K562 (cell line): ENCODE results near the gene ARHGEF38. TPM values are rescaled to one million over a fixed set of nuclear protein-coding genes. Genes with fewer than 3 reads are reported as not detected.

Experiments used
- CBFB ChIP-seq: sonication (generic); formaldehyde crosslinking; IDR thresholded peaks from 2 replicates; pipeline ENCODE4 v1.4.0; 2020; ENCODE audit warnings: mild to moderate bottlenecking, missing genetic modification reagents
- GATAD2B ChIP-seq: fragments of 450-650 bp; IDR thresholded peaks from 2 replicates; pipeline ENCODE4 v1.6.1; 2017; ENCODE audit warnings: mild to moderate bottlenecking, borderline replicate concordance
- KLF13 ChIP-seq: fragments of 450-650 bp; IDR thresholded peaks from 2 replicates; pipeline ENCODE4 v1.6.1; 2016; ENCODE audit warnings: missing genetic modification characterization, low read depth, mild to moderate bottlenecking, missing compliant biosample characterization, moderate library complexity, borderline replicate concordance
- MEF2A ChIP-seq: IDR thresholded peaks from 2 replicates; pipeline ENCODE4 v1.6.1; 2011; ENCODE audit warnings: low read depth, mild to moderate bottlenecking, low read length, moderate library complexity; ENCODE audit not compliant: control insufficient read depth
- RB1 ChIP-seq: fragments of 450-650 bp; IDR thresholded peaks from 2 replicates; pipeline ENCODE4 v1.6.1; 2017; ENCODE audit warnings: low read depth, mild to moderate bottlenecking
- RBM22 ChIP-seq: fragments of 200-400 bp; formaldehyde crosslinking; IDR thresholded peaks from 2 replicates; pipeline ENCODE4 v1.6.1; 2018; ENCODE audit warnings: low read length, low read depth; ENCODE audit not compliant: poor library complexity, severe bottlenecking
- polyA plus RNA-seq, 8 experiments: library from polyadenylated mRNA; depleted of rRNA in 4 of 8; stranded (reverse) in 5 of 8; unstranded in 3 of 8; fragments of >200 nt; fragmentation: Nextera tagmentation in 2 of 8; fragmentation: Illumina TruSeq in 1 of 8; extraction: Ambion mirVana in 2 of 8; extraction: Trizol in 1 of 8; gene quantifications; 2 replicates each; pipeline versions ENCODE4 v1.2.1 to v1.2.3, GENCODE V29; 2011 to 2014; ENCODE audit warnings: inconsistent platforms in 1 of 8, missing spikeins in 1 of 8
- total RNA-seq, 7 experiments: library from RNA; depleted of rRNA in 6 of 7; stranded (reverse); fragments of >200 nt in 6 of 7; fragmentation: Illumina TruSeq in 2 of 7; extraction: Trizol in 2 of 7; gene quantifications; 2 replicates each; pipeline versions ENCODE4 v1.2.1 to v1.2.3, GENCODE V29; 2011 to 2021; ENCODE audit warnings: low replicate concordance in 1 of 7
- TF ChIP-seq, protein P1 (sequence below), 2 experiments: fragments of 450-650 bp; formaldehyde crosslinking in 1 of 2; IDR thresholded peaks; 2 replicates each; pipeline versions ENCODE4 v1.4.0 to v1.6.1; 2014 to 2020; ENCODE audit warnings: mild to moderate bottlenecking in 2 of 2, borderline replicate concordance in 1 of 2, low read depth in 1 of 2
- TF ChIP-seq, protein P2 (sequence below): fragments of 450-650 bp; IDR thresholded peaks from 2 replicates; pipeline ENCODE4 v1.6.1; 2018; ENCODE audit warnings: mild to moderate bottlenecking, low read depth; ENCODE audit not compliant: partially characterized antibody
- TF ChIP-seq, protein P3 (sequence below): sonication (generic); formaldehyde crosslinking; IDR thresholded peaks from 2 replicates; pipeline ENCODE4 v1.8.0; 2022; ENCODE audit warnings: missing genetic modification reagents, mild to moderate bottlenecking, borderline replicate concordance

The ARHGEF38 gene
- total and polyA plus RNA-seq, 9 of the 15 experiments (the other 6 are each of a cell fraction or from before 2014, with no cell fraction given), result 0.17 TPM; not detected in 8

DNA sequence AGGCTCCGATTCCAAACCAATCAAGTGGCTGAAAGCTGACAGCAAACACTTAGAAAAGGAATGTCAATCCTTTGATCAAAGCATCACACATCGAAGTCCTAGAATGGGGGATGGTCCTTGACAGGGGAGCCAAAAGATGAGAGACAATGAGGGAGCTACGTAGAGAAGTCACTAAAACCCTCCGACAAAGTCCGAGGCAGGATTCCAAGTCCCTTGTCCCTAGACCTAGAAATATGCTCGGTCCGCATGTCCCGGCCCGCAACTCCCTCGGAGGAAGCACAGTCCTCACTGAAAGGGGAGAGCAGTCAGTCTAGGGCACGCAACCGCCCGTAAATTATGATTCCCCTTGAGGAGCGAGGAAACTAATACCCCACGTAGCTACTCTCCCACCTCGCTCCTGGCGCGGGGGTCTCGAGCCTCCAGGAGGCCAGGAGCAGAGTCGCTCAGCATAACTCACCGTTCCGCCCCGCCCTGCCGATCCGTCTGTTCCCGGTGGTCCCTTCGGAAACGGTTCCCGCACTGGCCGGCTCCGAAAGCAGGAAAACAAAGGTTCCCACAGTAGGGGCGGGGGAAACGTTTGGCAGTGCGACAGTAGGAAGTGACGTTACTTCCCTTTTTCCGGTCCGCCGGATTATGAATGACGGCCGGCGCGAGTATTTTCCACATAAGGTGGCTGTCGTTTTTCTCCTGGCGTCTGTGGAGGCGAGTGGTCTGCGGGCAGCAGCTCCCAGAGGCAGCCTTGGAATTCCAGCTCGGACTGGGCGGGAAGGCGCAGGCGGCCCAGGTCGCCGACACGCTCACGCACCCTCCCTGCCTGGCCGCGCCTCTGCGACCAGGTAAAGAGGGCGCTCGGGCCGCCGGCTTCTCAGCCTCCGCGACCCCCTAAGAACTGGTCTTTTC lies 156.0 kb downstream of the ARHGEF38 start, which contains the start of the genes GSTCD and INTS12 (continued):
- TF ChIP-seq, protein P1, sequence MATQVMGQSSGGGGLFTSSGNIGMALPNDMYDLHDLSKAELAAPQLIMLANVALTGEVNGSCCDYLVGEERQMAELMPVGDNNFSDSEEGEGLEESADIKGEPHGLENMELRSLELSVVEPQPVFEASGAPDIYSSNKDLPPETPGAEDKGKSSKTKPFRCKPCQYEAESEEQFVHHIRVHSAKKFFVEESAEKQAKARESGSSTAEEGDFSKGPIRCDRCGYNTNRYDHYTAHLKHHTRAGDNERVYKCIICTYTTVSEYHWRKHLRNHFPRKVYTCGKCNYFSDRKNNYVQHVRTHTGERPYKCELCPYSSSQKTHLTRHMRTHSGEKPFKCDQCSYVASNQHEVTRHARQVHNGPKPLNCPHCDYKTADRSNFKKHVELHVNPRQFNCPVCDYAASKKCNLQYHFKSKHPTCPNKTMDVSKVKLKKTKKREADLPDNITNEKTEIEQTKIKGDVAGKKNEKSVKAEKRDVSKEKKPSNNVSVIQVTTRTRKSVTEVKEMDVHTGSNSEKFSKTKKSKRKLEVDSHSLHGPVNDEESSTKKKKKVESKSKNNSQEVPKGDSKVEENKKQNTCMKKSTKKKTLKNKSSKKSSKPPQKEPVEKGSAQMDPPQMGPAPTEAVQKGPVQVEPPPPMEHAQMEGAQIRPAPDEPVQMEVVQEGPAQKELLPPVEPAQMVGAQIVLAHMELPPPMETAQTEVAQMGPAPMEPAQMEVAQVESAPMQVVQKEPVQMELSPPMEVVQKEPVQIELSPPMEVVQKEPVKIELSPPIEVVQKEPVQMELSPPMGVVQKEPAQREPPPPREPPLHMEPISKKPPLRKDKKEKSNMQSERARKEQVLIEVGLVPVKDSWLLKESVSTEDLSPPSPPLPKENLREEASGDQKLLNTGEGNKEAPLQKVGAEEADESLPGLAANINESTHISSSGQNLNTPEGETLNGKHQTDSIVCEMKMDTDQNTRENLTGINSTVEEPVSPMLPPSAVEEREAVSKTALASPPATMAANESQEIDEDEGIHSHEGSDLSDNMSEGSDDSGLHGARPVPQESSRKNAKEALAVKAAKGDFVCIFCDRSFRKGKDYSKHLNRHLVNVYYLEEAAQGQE (IDR thresholded peaks at IDR 0.05; ENCODE audit: borderline replicate concordance), result no peak
- TF ChIP-seq, protein P1 (CRISPR knock-in tag; IDR thresholded peaks at IDR 0.05; ENCODE audit: low read depth), result no peak
- TF ChIP-seq MEF2A, result peak; percentile 63; the same call in 1 of the 2 replicates
- peak; percentile 97 for TF ChIP-seq RB1
- TF ChIP-seq, protein P2, sequence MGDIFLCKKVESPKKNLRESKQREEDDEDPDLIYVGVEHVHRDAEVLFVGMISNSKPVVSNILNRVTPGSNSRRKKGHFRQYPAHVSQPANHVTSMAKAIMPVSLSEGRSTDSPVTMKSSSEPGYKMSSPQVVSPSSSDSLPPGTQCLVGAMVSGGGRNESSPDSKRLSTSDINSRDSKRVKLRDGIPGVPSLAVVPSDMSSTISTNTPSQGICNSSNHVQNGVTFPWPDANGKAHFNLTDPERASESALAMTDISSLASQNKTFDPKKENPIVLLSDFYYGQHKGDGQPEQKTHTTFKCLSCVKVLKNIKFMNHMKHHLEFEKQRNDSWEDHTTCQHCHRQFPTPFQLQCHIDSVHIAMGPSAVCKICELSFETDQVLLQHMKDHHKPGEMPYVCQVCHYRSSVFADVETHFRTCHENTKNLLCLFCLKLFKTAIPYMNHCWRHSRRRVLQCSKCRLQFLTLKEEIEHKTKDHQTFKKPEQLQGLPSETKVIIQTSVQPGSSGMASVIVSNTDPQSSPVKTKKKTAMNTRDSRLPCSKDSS, result no peak
- TF ChIP-seq GATAD2B, result peak; percentile 87
- TF ChIP-seq CBFB (CRISPR knock-in tag), result no peak
- TF ChIP-seq, protein P3, sequence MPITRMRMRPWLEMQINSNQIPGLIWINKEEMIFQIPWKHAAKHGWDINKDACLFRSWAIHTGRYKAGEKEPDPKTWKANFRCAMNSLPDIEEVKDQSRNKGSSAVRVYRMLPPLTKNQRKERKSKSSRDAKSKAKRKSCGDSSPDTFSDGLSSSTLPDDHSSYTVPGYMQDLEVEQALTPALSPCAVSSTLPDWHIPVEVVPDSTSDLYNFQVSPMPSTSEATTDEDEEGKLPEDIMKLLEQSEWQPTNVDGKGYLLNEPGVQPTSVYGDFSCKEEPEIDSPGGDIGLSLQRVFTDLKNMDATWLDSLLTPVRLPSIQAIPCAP, result peak; percentile 73; the same call in 1 of the 2 replicates
- peak; percentile 78 for TF ChIP-seq RBM22
- TF ChIP-seq KLF13, result 0 out of 2 replicates have a peak, but pooled peaks have one; percentile 69
